ENCODE data around the gene LAMB1.
"Not testable (repeated sequence)": the region's sequence is repeated elsewhere in the genome, so short reads cannot be mapped to it uniquely, and the experiment has no call there.

LAMB1 gene

DNA sequence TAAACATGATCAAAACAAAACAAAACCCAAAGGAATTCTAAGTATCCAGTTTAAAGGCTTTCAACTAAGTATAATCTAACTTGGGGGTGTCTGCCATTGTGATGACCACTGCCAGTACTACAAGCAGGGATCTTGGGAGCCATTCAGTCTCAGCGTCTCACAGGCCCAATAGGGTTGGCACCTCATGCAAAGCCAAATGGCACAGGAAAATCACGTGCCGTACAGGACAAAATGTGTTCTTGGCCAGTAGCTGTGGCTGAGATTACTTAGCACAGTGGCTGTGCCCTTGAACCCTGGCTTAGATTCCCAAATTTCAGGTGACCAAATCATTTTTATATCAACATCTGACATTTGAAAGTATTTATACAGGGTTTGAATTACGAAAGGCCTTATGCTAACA, 62.0 kb downstream of the LAMB1 start:
- DNase-seq: no peak

DNA sequence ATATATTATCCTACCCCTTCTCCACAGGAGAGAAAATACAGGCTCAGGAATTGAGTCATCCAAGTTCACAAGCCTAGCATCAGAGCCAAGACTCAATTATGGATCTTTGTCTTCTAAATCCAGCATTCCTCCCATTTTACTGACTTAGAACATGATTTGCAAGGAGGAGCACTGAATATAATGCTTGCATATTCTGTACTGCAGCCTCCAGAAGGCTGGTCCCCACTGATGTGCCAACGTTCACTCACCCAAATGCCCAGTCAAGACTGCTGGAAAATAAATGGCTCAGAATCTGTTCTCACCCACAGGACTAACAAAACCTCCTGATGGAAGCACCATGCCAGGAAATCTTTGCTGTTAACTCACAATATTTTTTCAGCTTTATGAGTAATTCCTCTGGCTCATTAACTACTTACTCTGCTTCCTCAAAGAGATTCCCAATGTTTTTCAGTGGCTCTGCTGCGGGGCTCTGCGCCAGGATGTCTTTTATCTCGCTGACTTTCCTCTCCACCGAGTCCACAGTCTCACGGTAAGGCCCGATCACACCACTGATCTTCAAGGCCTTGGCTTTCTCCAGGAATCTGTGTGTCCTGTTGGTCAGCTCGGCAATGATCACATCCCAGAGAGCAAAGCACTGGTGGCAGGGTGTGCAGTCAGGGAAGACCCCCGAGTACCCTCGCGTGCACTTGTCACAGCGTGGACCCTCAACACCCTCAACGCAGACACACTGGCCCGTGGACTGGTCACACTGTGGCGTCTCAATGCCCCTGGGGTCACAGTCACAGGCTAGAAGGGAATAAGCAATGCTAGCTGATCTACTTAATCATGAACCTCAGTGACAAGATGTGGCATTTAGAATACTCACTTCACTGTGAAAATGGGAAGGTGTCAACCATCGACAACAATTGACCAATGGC, 63.1 kb downstream of the LAMB1 start:
- no peak for DNase-seq

DNA sequence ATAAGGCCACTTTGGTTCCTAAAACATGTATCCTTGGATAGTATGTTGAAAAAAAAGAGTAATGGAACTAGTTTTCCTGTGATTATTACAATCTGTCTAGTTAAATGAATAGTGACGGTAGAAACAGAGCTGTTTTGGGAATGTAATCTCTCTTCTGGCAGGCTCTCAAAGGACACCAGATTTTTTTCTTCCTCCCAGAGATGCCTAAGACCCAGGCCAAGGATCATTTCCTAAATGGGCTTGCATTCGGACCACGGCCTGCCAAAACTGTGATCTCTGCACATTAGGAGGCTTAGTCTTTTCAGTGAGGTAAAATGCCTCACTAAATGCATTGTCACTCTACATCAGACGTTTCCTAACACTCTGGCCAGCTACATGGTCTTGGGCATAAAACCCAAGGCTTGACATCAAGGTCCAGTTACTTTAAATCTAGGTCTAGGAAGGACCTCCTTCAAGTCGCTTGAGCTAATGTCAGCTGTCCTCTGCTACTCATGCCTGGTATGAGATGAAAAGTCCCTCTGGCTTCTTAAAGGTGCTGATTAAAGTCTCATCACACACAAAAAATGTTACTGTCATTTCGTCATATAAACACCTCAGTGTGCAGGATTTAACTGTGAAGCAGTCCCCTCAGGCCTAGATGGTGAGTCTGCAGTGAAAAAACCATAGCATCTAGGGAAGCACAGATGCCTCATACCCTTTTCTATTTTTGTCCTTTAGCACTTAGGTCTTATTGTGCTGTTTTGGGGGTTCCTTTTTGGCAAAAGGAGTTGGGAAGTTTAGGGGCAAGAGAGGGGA, 64.3 kb downstream of the LAMB1 start:
- no peak for DNase-seq

DNA sequence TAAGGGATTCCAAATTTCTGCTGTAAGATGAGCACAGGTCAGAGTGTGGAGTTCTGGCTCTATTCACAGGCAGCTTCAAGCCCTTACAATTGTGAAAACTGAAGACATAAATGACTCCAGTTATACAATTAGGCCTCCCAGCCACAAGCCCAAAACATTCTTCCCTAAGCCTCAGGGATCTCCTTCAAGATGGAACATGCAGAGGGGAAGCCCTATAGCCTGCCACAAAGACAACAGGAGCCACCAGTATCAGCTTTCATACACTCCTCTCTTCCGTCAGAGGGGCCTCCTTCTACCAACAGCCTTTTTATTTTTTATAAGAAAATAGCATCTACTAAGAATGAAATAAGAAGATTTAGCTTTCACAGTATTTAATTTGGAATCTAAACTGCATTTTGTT, 65.4 kb downstream of the LAMB1 start:
- DNase-seq: no peak

DNA sequence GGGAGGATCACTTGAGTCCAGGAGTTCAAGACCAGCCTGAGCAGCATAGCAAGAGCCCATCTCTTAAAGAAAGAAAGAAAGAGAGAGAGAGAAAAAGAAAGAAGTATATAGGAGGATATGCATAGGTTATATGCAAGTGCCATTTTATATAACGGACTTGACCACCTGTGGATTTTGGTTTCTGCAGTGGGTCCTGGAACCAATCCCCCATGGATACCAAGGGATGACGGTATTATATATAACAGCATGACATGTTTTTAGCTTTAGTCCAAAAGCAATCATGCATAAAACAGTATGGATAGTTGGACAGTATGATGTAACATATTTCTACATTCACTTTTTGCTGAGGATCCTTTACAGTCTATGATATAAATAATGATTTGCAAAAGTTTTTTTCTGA, 66.6 kb downstream of the LAMB1 start:
- DNase-seq: no peak

DNA sequence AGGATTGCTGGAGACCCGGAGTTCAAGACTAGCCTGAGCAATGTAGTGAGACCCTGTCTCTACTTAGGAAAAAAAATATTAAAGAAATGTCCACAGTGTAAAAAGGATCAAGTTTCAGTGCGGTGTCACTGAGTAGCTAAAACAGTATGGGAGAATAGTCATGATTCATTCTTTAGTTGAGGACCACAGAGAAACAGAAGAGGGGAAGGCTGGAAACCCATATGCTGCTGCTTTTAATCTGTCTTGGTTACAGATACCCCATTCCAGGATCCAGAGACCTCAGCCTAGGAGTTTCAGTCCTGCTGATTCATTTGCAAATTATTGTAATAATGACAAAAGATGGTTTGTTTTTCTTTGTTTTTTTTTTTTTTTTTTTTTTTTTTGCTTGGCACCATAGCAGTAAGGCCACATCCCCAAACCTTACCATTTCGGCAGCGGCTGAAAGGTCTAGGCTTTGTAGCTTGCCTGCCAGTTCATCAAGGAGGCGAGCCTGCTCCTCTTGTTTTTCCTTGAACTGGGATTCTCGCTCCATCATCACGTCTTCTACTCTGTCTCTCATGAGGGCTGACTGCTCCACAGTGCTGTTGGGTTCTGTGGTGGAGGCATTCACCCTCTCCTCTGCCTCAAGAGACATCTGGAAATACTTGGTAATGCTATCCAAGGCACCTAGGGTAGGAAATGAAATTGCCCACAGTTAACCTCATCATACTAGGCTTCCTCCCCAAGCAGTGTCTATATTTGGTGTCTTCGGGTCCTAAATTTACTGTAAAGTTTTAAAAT, 67.8 kb downstream of the LAMB1 start:
- no peak for DNase-seq

DNA sequence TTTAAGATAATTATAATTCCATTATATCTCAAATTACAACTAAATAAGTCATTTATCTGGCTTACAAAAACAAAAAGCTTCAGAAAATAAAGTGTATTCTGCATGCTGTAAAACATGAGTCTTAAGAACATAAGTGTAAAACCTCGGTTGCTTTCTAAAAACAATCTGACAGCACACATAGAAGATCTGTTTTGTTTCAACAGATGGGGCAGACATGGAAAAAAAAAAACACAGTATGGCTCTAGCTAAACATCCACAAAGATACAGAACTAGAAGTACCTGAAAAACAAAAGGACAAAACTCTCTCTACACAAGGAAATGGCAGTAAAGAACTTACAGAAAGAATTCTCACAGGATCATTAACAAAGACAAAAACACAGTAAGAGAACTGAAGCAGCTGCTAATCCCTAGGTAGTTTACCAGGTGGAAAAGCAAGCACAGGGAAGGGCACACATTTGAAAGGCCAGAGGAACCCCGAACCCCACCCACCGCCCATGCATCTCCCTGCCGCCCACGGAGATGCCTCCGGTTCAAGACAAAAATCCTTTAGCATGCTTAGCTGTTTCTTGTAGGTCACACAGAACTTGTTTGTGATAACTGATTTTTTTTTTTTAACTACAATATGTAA, 69.5 kb downstream of the LAMB1 start:
- DNase-seq: no peak

DNA sequence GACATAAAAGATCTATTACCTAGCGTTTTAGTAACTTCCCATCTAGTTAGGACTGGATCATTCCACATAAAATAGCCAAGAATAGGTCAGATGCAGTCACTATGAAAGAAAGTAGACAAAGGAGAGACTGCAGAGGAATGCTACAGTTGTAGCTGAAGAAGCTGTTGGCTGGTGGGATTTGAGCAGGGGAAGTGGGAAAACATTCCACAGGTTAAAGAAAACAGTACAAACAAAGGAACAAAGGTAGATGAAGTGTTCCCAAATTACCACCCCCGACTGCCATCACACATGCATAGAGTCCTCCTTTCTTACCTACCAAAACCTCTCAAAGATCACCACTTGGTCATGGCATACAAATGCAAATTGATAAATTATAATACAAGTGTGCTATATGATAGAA, 70.2 kb downstream of the LAMB1 start:
- no peak for DNase-seq

DNA sequence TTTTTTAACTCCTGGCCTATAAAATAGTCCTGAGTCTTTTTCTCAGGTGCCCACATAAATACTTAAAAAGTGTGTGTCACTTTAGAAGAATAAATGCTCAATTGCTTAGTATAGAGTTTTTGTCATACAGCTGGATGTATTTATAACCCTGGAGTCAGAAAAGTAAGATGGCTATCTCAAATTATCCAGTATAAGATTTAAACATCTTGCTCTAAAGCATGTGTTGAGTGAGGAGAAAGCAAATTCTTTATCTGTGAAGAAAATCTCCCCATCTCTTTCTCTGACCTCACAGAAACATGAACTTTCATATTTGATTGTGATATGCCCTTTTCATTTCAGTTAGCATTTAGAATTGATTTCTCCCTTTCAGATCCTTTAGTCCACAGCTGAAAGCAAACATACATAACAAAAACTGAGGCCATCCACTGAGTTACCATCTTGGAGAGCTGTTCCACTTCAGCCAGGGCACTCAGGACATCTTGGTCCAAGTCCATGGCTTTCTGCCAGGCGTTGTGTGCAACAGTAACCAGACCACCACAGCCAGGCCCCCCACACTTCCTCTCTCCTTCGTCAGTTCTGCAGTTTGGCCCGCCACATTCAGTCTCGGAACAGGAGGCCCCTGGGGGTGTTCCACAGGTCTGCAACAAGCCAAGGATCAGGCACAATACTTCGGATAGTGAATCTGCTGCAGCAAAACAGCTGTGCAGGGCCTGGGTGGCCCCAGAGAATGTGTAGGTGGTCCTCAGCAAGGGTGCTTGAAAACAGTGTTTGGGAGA, 71.0 kb downstream of the LAMB1 start:
- no peak for DNase-seq

DNA sequence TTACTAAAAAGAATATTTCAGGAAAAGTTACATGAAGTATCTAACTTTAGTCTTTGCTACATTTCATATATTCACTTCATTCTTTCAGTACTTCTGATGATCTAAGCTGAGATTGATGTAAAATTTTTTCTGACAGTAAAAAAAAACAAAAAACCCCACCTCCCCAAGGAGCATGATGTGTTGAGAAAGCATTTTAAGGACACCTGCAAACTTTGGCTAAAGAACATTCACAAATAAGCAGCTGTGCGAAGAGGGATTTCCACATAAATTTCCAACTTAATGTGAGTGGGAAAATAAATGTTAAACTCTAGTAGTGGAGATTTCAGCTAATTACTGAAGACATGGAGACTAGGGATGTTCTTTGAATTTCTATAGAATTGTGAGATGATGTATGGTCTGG, 76.5 kb downstream of the LAMB1 start:
- DNase-seq: no peak

DNA sequence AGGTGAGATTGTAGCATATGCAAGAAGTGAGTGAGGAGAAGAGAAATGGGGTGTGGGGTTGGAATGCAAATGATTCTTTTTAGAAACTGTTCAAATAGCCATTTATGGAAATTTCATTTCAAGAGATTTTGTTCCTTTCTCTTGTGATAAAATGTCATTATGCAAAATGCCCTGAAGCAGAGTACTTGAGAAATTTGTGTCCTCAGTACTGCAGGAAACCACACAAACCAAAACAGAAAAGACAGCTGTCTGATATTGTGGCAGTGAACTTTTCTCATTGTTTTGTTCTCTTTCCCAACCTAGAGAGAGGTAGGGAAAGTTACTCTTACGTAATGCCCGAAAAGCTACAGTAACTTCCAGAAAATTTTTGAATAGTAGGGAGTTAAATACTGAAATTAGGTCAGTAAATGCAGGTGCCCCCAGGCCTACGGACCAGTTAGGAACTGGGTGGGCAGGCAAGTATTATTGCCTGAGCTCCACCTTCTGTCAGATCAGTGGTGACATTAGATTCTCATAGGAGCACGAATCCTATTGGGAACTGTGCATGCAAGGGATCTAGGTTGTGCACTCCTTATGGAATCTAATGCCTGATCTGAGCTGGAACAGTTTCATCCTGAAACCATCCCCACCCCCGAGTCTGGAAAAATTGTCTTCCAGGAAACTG, 78.0 kb downstream of the LAMB1 start:
- DNase-seq: no peak

DNA sequence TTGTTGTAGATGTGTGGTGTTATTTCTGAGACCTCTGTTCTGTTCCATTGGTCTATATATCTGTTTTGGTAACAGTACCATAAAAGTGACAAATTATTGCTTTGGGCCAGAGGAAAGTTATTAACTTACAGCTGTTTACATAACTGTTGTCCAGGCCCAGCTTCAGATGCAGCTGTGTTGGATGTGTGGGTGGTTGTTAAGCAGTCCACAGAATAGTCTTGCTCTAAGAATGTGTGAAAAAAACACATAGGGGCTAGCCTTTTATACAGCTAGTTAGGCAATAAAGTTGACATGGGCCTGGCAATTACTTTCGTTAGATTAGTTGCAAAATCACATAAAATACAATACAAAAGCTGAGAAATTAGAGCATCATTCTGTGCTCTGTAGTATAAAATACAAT, 80.1 kb downstream of the LAMB1 start:
- DNase-seq: no peak

DNA sequence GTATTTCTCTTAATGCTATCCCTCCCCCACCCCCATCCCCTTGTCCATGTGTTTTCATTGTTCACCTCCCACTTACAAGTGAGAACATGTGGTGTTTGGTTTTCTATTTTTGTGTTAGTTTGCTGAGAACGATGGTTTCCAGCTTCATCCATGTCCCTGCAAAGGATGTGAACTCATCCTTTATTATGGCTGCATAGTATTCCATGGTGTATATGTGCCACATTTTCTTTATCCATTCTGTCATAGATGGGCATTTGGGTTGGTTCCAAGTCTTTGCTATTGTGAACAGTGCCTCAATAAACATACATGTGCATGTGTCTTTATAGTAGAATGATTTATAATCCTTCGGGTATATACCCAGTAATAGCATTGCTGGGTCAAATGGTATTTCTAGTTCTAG, 81.1 kb downstream of the LAMB1 start:
- DNase-seq: not testable (repeated sequence)

DNA sequence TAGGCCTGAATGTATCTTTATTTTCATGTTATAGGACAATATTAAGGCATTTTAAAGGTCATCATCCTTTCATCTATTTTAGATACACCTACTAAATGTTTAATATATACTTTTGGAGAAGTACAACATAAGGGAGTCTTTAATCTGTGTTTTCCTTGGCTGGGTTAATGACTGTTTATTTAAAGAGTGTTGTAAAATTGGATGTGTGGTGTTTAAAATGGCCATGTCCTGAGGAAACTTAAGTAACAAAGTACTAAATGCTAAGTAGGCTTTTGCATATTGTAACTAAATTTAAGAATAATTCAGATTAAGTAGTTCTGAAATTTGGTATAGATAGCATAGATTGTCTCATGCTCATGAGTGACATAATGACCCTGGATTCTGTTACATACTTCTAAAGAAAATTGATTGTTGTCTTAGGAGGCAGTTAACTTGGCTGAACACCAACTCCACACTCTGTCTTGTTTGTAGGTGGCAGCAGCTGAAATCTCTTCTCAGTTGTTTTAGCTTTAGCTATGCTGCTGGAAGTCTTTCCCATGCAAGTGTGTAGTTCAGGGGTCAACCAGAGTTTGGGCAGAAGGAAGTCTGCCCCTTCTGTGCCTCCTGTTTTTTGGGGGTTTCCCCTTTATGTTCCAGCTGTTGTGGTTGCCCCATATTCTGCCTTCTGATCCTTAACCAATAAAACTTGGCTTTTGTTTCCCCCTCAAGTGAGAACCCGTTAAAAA, 82.8 kb downstream of the LAMB1 start:
- DNase-seq: no peak

DNA sequence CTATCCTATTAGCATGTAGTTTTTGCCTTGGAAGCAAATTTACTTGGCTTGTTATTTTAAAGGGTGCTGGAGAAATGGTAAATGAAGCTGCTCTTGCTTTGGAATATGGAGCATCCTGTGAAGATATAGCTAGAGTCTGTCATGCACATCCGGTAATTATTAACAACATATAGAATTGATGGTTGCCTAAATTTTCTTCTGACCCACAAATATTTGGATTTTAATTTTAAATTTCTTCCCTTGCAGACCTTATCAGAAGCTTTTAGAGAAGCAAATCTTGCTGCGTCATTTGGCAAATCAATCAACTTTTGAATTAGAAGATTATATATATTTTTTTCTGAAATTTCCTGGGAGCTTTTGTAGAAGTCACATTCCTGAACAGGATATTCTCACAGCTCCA, 84.0 kb downstream of the LAMB1 start:
- DNase-seq: no peak

DNA sequence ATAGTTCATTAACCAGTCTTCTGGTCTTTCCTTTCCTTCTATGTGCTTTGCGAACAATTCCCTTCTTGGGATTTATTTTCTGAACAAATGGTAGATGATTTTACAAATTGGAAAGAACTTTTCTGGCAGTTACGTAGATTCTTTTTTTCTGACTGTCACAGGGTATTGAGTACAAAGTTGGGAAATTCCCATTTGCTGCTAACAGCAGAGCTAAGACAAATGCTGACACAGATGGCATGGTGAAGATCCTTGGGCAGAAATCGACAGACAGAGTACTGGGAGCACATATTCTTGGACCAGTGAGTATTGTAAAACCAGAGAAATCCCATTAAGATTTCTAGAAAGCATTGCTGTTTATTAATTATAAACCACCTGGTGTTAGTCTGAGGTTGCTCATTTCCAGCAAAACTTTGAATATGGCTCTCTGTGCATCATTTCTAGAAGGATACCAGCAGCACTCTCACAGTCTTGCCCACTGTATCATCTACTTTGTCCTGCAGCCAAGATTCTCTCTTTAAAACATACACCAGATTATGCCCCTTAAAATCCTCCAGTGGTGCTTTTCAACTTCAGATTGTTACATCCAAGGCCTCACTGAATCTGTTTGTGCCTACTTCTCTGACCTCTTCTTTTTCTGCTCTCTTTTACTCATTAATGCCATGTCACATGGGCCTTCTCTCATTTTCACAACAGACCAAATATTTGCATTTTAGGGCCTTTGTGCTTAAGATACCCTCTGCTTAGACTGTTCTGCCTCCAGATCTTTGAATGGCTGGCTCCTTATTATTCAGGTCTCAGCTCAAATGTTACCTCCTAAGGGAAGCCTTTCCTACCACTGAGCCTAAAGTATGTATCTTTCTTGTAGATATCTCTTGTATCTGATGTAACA, 85.0 kb downstream of the LAMB1 start:
- DNase-seq: no peak

DNA sequence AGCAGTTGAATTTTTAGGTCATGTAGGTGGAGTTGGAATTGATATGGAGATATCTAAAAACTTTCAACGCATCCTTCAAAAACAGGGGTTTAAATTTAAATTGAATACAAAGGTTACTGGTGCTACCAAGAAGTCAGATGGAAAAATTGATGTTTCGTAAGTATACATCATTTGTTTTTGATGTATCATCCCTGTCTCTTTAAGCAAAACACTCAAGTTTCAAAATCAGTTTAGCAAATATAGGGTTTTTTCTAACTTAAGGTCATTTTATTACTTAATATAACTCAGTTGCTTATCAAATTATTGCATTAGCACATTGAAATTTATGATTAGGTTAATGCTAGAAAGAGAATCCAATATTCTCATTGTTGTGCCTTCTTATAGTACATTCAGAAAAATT, 87.4 kb downstream of the LAMB1 start:
- DNase-seq: no peak

DNA sequence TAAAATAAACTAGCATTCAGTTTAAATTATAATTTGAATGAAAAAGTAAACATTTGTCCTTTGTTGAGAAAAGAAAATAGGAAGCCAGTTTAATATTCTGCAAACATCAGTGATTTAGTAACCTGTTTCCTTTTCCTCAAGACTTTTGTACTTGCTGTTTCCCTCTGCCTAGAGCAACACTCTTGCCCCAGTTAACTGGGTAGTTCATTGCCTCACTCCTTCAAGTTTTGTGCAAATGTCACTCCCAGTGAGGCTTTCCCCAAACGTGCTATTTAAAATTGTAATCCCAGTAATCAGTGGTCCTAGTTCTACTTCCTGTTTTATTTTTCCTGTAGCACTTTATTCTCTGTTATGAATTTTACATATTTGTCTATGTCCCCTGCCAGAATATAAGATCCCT, 88.1 kb downstream of the LAMB1 start:
- no peak for DNase-seq

DNA sequence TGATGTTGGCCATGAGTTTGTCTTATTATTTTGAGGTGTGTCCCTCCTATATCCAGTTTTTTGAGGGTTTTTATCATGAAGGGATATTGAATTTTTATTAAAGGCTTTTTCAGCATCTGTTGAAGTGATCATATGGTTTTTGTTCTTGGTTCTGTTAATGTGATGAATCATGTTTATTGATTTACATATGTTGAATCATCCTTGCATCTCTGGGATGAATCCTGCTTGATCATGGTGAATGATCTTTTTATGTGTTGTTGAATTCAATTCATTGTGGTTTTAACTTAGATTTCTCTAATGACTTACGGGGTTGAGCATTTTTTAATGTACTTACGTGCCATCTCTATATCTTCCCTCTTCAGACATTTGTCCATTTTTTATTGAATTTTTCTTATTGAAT, 89.1 kb downstream of the LAMB1 start:
- no peak for DNase-seq

DNA sequence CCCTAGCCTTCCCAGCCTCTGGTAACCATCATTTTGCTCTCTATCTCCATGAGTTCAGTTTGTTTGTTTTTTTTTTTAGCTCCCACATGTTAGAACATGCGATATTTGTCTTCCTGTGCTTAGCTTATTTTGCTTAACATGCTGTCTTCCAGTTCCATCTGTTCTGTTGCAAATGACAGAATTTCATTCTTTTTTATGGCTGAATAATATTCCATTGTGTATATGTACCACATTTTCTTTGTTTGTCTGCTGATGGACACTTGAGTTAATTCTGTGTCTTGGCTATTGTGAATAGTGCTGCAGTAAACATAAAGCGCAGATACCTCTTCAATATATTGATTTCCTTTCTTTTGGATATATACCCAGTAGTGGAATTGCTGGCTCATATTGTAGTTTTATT, 91.0 kb downstream of the LAMB1 start:
- no peak for DNase-seq
